HG02870 (cell line): ENCODE measurements around the gene SPTLC3.

Source experiments
- ATAC-seq: cut with Tn5 transposase; IDR thresholded peaks from one replicate; pipeline ENCODE4 v1.9.1; 2021; ENCODE audit warnings: mild to moderate bottlenecking, moderate library complexity; ENCODE audit not compliant: unreplicated experiment

The SPTLC3 gene

DNA sequence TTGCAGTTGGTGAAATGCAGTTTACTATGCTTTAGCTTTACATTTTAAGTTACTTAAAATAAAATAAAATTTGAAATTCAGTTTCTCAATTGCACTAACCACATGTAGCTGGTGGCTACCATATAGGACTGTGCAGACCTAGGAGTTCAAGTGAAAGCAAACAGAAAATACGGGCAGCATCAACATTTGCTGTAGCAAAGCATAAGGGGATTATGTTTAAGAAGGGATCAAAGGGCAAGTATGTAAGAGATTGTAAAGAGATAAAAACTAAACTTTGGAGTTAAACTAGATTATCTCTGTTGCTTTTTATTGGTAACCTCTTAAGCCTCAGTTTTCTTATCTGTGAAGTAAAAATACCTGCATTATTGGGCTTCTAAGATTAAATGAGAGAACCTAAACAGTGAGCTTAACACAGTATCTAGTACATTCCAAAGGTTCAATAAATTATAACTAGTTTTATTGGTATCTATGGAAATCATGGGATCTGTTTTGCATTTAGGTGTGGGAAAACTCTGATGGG, 81.2 kb downstream of the SPTLC3 start:
- no peak for ATAC-seq

DNA sequence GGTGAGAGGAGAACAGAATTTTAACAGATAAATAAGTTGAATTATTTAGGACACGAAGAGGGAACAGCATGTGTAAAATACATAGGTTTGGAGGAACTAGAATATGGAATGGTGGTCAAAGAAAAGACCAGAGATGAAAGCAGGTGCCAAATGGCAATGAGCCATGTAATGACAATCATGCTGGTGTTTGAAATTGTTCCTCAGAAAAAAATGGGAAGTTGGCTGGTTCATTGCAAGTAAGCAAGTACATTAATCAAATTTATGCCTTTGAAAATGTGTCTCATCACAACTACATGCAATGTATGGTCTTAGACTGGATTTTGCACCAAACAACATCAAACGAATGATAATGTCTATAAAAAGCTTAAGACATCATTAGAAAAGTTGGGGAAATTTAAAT, 83.3 kb downstream of the SPTLC3 start:
- ATAC-seq, result no peak

DNA sequence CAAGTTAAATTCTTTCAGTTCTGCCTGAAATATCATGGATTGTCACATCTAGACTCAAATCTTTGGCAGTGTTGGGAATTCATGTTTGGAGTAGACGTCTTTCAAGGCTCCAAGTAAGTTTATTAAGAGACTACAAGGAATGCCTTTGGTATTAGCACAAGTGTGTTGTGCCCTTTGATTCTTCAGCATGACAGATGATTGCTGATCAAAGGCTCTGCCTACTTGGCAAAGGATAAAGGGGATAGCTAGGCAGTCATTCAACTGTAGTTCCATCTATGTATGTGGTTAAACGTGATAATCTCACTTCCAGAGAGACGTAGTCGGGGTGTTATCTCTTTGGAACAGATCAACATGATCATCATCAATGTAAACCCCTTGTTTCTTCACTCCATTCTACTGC, 86.2 kb downstream of the SPTLC3 start:
- no peak for ATAC-seq

DNA sequence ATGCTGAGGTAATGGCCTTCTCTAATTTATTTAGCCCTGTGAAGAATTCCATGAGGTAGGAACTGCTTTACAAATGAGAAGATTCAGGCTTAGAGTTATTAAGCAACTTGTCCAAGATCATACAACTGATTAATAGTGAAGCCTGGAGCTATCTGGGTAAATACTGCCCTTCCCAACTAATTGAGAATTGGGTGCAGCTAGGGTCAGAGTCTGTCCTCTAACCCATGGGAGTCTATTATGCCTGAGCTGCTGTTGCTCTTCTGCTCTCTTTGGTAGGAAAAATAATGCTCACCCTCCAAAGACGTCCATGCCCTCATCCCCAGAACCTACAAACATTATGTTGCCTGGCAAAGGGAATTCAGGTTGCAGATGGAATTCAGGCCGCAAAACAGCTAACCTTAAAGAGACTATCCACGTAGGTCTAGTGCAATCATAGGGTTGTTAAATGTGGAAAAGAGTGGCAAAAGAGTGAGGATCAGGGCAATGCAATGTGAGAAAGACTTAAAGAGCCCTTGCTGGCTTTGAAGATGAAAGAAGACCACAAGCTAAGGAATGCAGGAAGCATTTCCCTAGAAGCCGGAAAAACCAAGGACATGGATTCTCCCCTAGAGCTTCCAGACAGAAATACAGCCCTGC, 90.1 kb downstream of the SPTLC3 start:
- no peak for ATAC-seq

DNA sequence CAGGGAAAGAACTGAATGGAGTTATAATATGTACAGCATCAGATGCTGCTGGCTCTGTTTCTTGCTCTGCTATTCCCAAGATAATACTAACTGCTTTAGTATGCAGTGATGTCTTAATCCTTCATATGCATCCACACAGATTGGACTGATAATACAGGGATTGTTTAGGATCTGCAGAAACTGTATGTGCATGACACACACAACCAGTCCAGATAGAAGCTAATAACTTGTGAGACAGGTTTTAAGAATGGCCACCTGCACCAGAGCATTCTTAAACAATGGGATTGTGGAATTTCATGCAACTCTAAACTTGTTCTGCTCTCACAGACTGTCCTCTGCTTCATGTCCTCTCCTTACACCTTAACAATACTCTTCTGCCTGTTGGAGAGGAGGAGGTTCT, 90.9 kb downstream of the SPTLC3 start:
- ATAC-seq, result no peak

DNA sequence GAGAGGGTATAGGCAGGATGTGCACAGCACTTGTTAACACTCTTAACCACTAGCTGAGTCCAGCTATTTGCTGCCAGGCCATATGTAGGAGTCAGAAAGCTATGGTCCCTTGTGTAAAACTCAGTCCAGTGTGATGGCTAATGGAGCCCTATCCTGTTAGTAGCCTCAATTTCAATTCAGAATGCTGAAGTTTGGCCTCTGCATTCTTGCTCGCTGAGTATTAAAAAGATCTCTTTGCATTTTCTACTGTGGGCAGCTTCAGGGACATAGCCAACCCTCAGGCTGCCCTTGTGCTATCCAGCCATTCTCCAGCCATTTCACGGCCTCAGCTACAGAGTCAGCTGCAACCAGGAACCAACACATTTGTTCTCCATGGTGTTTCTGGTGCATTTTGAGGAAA, 92.5 kb downstream of the SPTLC3 start:
- no peak for ATAC-seq

DNA sequence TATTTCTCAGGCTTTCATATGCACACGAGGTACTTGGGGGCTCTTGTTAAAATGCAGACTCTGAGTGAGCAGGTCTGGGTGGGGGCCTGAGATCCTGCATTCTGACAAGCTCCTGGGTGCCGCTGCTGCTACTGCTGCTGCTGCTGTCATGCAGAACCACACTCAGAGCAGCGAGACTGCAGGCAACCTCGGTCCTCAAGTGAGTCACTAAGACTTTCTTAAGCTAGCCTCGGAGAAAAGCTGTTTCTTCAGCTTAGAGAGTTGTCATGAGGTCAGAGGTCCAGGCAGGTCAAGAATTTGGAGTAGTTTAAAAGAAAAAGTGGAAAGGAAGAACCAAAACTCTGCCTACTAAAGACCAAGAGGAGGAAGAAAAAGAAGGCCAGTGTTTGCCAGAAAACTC, 92.9 kb downstream of the SPTLC3 start:
- no peak for ATAC-seq

DNA sequence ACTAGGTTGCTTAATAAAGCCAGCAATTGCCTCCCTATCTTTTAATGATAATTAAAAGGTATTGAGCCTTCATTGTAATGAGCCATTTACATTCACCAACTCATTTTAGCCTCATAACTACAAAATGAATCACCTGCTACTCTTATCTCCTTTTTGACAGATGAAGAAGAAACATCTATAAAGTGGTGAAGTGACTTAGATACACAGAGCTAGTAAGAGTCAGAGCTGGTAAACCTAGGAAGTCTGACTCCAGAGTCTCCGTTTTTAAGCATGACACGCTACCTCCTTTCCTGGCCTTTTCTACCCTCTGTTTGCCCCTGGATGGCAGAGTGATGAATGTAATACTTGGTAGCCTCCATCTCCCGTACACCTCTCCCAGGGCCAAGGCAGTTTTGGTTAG, 93.5 kb downstream of the SPTLC3 start:
- ATAC-seq, result no peak

DNA sequence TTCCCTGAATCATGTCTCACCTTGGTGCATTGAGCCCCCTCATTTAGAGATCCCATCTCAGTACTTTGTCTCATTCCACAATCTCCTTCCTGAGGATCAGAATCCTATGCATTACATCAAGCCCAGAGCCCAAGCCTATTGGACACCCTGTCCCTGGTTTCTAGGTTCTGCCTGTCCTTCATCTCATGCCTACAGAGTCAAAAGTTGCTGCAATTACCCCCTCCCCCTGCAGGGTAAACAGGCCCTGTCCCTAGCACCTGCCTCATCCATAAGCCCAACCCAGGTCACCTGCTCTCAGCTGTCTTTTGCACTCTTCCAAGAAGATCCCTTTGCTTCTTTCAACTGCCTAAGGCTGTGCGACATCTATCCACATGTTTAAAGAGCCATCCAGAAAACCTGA, 93.9 kb downstream of the SPTLC3 start:
- no peak for ATAC-seq

DNA sequence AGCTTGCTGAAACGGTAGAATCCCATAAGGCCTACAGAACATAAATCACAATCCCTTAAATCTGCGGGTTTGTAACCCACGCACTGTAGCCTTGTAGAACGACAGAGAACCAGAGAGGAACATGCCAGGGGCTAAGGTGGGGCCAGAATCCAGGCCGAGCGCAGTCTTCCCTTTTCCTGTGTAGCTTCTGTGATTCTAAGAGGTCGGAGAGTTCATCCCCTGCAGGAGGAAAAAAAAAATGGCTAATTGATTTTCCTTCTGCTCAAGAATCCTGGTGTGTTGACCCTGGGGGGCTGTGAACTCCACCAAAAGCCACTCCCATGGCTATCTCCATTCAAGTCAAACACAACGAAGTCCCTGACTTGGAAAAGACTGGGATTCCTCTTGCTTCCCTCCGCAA, 96.3 kb downstream of the SPTLC3 start:
- ATAC-seq, result no peak

DNA sequence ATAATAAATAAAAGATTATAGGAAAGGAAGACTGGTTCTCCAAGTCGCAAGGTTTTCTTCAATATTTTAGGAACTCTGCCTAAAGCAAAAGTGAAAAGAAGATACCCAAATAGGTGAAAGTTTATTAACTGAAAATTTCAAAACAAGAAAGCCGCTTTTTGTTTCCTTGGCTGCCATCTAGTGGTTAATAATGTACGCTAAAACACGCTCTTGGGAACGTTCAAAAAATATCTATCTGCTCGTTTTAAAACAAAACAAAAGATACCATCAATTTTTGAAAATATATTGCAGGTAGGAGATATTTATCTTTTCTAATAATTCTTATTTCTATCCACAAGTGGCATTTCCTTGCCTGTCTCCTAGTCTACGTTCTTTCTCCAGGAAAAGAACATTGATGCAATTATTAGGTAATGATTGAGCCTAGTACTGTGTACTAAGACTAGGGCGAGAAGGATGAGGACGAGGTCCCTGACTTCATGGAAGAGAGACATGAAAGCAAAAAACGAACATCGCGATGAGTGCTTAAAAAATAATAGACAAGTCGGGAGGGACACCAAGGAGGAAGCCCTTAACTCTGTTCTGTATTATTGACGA, 97.2 kb downstream of the SPTLC3 start:
- no peak for ATAC-seq

DNA sequence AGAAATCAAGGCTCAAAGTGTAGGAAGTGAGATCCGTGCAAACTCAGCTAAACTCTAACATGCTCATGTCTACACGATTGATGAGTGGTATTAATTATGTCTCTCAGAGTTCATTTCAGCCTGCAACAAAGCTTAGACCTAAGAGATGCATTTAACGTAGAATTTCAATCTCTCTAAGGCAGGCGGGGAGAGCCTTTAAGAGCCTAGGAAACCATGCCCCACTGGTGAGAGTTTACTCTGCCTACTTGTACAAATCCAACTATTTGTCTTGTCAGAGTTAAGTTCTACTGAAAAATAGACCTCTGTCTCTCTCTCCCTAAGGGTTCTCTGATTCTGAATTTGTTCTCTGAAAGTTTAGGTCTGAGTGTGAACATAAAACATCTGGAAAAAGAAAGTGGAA, 100.9 kb downstream of the SPTLC3 start:
- ATAC-seq, result no peak

DNA sequence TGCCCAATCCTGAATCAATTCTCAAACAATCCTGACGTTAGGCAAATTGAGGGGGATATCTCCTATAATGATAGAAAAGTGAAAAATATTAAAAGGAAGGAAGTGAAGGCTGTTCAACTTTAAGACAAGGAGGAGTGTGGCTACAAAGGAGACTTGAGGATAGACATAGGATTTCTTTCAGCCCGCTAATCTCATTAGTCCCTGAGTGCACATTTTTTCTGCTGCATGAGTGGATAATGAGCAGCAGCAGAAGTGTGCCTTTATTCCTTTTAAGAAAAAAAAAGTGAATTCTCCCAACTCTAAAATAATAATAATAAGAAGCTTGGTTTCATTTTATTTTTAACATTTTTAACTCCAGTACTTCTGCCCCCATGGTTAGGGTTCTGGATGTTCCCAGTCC, 102.0 kb downstream of the SPTLC3 start:
- ATAC-seq, result no peak

DNA sequence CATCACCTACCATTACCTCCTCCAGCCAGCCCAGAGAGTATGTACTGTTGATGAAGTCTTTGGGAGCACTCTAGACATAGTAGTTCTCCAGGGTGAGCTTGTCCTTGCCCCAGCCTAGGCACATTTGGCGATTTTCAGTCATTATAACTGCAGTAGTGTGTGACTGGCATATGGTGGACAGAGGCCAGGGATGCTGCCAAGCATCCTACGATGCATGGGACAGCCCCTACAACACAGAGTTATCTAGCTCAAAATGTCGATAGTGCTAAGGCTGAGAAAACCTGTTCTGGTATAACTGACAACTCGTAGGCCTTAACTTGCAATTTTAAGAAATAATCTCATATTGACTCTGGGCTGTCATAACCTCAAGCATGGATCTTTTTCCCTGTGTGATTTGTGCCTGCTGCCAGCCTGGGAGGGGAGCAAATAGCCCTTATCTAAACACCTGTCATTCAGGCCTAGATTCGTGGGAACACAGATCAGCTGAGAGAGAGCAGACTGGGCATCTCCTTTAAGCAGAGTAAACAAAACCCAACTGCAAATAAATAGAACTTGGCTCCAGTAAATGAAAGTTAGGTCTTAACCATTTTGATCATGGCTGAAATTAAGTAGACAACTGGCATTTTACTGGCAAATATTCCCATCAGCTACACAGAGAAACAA, 102.6 kb downstream of the SPTLC3 start:
- ATAC-seq, result no peak

DNA sequence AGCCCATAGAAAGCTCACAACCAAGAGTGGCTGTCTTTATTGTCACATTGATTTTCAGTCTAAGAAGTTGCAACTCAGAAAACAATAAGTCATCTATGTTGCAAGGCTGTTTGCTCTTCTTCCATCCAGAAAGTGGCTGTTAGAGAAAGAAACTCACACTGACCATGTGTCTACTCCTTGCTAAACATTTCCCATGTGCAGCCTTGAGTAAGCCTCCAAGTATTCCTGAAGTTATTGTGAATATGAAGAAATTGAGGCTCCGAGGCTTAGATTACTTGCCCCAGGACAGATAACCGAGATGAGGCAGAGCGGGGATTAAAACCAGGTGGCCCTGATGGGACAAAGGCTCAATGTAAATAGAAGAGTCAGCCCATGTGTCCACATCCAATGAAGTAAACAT, 105.0 kb downstream of the SPTLC3 start:
- no peak for ATAC-seq

DNA sequence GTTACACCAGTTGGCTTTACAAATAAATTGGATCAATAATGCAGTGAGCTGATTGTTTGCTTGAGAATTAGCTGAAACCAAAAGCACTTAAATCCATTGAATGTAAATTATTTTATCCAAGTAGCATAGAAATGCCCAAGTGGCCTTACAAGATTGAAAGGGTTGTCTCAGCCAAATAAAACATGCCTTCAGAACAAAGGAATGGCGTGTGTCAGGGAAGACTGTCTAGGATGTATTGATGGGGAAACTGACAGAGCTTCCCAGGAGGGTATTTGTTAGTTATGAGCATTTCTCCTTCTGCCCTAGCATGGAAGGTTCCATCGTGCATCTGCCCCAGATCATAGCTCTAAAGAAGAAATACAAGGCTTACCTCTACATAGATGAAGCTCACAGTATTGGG, 108.4 kb downstream of the SPTLC3 start:
- ATAC-seq, result no peak

DNA sequence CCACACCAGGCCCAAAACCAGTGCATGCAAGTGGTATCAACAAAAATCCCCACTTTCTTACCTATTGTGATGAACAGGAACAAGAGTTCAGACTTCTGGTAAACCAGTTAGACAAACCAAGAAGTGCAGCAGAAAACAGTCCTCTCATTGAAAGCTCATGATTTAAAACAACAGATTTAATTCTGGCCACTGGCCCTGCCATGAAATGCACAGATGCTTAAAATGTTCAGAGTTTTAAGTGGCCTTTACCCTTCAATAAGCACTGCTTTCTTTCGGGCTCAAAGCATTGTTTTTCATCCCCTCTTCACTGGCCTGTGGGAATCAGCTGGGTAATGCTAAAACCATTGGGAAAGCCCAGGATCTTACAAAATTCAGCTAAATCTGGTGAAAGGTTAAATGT, 109.9 kb downstream of the SPTLC3 start:
- ATAC-seq, result no peak

DNA sequence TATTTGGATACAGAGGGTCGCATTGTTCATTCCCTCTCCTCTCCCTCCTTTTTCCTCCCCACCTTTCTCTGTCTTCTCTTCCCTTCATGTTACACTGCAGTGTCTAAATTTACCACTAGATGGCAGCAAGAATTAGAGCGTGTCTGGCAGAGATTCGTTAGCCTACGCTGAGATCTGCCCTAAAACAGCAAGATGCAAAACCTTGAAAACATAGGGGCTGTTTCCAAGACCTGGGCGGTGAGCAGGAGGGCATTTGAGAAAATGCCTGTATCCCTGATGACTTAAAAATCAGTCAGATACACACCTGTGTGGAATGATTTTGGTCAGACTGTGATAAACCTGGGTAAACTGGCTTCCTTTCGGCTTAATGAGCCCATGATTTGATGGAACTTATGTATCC, 110.8 kb downstream of the SPTLC3 start:
- peak; percentile 28 for ATAC-seq

DNA sequence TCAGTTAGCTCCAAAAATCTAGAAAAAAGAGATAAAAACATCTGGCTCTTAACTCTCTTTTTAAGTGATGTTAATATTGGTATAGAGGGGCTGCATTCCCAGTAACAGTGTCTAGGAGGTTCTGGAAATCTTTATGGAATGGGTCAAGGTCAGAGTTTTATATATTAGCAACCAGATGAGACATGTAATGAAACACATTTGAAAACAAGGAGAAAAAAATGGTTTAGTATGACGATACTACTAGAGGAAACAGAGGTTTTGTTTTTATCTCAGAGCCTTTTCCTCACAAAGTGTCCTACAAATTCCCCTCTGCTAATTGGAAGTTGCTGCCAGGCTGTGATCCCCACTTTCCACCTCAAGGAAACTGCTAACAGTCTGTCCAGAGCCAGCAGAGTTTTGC, 111.7 kb downstream of the SPTLC3 start:
- no peak for ATAC-seq

DNA sequence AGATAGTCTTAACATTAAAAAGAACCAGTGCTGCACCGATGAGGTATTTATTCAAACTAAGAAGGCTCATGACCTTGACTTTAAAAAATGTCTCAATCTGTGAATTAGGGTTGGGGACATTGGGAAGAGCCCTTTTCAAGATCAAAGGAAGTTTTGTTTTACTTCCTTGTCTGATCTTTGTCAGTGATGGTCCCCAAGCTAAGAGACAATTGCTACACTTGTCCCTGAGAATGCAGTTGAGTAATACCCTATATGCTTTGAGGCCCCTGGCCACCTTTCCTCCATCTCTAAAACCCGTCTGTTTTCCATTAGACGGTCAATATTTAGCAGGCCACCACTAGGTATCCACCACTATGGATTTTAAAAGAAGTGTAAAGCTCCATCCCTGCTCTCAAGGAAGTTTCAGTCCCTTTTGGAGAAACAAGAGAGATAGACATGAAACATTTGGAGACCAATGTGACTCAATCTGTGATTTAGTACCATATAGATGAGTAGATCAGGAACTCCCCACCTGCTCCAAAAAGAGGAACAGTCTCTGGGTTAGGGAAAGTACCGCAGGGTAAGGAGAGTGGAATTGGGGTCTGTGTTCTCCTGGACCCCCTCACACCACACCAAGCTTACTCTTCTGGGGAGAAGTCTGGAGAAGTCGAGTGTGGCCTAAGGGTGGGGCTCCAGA, 113.2 kb downstream of the SPTLC3 start:
- ATAC-seq, result peak; percentile 94

DNA sequence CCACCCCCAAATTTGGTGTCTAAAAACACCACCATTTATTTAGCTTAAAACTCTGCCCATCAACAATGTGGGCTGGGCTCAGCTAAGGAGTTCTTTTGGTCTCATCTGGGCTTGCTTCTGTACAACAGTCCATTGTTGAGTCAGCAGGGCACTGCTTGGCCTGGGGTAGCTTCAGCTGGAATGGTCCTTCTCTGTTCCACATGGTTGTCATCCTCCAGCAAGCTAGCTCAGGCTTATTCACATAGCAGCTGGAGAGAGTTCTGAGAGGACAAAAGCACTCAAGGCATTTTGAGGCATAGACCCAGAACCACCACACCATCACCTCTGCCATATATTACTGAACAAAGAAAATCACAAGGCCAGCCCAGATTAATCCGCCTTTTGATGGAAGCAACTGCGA, 116.7 kb downstream of the SPTLC3 start:
- ATAC-seq, result no peak

DNA sequence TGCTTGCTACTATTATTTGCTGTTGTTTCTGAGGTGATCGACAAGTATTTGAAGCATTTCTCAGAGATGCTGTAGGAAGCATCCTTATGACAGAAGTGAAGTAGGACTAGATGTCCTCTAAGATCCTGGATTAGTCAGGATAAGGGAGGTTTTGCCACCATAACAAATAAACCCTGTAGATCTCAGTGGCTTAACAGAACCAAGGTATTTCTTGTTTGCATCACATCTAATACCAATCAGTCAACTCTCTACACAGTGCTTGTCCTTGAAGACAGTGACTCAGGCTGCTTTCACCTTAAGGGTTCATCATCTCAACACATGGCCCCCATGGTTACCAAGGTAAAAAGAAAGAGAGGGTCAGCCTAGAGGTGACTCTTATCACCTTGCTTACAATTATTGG, 119.4 kb downstream of the SPTLC3 start:
- no peak for ATAC-seq
